Occipital lobe (tissue), 1 donor: ENCODE results near the gene RERGL. TPM values are rescaled to one million over a fixed set of nuclear protein-coding genes. Genes with fewer than 3 reads are reported as not detected.

Experiments used
- total RNA-seq: library from RNA; depleted of rRNA; stranded (reverse); fragments of >200 nt; gene quantifications from one replicate; pipeline ENCODE4 v1.2.3, GENCODE V29; 2014

Gene RERGL
- total RNA-seq, 1 donor from 2014 or later = 1.7 TPM

Other genes starting within 250 kb of the RERGL start
- gene PIK3C2G, start 171.3 kb upstream of the RERGL start, total RNA-seq = 0.31 TPM